NCI-H1417 treated with DMSO at 0.1 percent for 48 hours (cell line): Measurements from ENCODE around the gene LCN15.
A peak's percentile ranks its signal among the peaks of the same experiment; 100 is the strongest.
"Not testable (repeated sequence)": the region's sequence is repeated elsewhere in the genome, so short reads cannot be mapped to it uniquely, and the experiment has no call there.

ENCODE experiments used
- DNase-seq: peaks from one replicate; lab custom pipeline; 2025; lab: John Stamatoyannopoulos, UW

Gene LCN15

DNA sequence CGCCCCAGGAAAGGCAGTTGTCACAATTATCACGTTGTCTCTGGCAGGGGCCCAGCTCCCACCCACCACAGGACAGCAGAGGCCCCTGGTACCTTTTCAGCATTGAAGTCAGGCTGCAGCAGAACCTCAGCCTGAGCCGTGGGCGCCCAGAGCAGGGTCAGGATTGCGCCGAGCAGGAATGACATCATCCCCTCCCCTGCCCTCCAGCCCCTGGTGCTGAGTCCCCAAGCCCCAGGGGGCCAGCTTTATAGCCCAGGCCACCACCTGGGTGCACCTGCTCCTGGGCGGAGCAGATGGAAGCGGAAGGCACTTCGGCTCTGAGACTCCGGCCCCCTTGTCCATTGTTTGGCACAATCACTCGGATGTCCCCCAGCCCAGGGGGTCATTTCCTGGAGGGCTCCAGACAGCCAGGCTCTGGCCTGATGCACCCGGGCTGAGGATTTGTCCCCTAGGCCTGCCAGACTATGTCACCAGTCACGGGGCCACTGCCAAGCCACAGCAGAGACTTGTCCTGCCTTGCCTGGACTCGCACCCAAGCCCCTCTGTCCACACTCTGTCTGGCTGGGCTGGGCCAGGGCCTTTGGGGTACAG lies at the start of gene LCN15:
TSS of gene LCN15 (minus strand) at position 218 of the 591 bp plus-strand sequence. CDS start at position 188, 30 bp downstream.
- peak; percentile 68 for DNase-seq

DNA sequence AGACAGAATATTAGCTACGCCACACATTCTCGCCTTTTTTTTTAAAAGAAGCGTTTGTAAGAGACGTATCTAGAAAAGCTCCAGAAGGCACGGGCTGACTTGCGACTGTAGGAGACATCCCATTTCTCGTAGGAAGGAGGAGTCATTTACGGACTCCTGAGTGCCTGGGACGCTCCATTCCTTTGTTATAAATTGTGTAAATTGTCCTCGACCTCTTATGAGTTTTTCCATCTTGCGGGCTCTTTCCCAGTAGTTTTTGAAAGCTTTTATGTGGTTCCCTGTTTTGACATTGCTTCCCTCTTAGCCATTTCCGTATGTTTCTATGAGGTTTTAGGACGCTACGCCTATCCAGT lies 44.5 kb upstream of the LCN15 start:
- DNase-seq = no peak

- DNase-seq = no peak
Measured at GRCh38 chr9:136808075-136808805, 43.9 kb upstream of the LCN15 start.

- DNase-seq = no peak
Measured at GRCh38 chr9:136807281-136808074, 43.2 kb upstream of the LCN15 start, which contains the start of gene RABL6. RABL6 (plus strand) TSS chr9:136807948; CDS start chr9:136808197, 249 bp downstream.

- DNase-seq = no peak
Measured at GRCh38 chr9:136806631-136807201, 42.4 kb upstream of the LCN15 start.

- no peak for DNase-seq
Measured at GRCh38 chr9:136806067-136806466, 41.7 kb upstream of the LCN15 start.

DNA sequence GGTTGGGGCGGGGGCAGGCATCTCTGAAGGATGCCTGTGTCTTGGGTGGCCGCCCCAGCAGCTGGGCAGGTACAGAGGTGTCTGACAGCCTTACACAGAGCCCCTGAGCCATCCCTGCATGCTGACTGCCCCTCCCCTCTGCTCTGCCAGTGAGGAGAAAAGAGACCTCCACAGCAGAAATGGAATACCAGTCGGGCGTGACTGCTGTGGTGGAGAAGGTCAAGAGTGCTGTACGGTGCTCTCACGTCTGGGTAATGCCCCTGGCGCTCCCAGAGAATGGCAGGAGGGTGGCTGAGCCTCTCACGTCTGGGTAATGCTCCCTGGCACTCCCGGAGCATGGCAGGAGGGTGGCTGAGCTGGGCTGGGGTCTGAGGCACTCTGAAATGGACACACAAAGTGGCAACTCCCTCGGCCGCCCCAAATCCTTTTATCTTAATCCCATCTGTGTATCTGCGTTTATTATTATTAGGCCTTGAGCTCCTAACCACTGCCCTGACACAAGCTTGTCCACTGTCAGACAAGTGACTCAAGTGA lies 41.0 kb upstream of the LCN15 start:
- no peak for DNase-seq

DNA sequence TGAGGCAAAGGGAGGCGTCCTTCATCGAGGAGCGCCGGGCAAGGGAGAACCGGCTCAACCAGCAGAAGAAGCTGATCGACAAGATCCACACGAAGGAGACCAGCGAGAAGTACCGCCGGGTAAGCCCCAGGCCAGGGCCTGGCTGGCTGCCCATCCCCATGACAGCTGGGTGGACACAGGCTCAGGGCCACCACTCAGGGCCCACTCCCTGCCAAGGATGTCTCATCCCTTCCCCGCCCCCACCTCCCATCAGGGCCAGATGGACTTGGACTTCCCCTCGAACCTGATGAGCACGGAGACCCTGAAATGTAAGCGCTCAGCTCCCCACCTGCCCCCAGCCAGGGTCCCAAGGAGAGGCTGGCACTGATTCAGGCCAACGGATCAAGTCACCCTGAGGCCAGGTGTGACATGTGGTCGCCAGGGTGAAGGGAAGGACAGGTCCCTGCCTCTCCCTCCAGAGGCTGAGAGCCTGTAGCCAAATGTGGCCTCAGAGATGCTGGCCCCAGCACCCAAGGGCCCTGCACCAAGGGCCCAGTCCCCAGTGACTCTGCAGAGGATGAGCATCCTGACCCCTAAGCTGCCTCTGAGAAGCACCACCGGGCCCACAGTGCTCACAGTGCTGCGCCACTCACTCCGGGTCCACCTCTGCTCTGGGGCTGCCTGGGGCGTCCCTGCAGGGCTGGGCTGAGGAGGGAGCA lies 40.3 kb upstream of the LCN15 start:
- DNase-seq = no peak

DNA sequence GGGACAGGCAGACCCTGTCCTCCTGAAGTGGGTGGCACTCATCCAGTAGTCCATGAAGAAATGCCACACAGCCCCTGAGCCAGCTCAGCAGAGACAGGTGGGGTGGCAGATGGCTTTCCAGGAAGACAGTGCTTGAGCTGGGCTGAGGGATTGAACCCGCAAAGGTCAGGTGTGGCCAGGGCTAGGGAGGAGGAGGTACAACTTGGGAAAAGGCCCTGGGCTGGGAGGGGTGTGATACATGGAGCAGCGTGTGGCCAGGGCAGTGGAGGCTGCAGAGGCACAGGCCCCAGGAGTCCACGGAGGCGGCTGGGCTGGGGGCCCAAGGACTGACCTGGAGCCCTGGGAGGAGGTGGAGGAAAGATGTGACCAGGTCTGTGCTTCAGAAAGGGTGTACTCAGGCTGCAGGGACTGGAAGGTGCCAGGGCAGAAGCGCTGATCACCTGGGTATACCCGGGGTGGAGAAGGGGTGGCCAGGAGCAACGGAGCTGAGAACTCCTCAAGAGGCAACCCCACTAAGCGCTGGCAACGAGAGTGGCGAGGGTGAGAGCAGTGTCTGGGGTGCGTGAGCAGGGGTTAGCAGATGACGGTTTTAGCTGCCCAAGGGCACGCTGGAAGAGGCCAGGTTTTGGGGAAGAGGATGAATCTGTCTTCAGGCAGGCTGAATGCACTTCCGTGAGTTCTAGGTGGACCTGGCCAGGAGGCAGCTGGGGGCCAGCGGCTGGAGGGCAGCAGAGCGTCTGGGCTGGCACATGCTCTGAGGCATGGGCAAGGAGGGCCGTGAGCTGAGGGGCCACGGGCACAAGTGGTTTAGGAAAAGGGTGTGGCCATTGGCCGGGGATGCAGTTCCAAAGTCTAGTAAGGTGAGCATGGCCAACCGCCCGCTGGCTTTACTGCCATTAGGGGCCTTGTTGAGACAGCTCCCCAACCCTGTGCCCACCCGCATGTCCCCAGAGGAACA lies 39.5 kb upstream of the LCN15 start:
- DNase-seq = no peak

- DNase-seq = not testable (repeated sequence)
Measured at GRCh38 chr9:136803009-136803550, 38.8 kb upstream of the LCN15 start.

GRCh38 chr9:136802321-136802720 lies 38.0 kb upstream of the LCN15 start:
- DNase-seq = no peak

DNA sequence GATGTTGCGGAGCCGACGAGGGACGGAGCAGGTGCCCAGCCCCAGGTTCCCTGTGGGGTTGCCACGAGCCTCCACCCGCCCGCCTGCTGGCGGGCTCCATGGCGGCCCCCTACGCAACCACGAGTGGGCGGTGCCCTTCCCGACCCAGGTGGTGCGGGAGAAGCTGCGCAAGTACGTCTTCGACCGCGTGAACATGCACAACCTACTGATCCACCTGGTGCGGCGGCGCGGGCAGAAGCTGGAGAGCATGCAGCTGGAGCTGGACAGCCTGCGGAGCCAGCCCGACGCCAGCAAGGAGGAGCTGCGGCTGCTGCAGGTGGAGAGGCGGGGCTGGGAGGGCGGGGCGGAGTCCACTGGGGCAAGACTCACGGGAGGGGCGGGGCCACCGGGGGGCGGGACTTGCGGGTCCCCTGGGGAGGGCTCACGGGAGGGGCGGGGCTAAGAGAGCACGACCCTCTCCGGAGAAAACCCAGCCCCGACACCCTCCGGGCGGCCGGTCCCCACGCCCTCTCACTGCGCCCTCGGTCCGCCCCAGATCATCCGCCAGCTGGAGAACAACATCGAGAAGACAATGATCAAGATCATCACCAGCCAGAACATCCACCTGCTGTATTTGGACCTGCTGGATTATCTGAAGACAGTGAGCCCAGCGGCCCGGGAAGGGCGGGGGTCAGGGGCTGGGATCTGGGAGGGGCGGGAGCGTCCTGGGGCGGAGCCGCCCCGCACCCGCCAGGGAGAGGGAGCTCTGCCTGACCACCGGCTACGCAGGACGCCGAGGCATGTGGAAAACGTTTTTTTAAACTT lies 35.7 kb upstream of the LCN15 start:
- DNase-seq = peak; percentile 66

- DNase-seq = no peak
Measured at GRCh38 chr9:136799079-136799853, 34.9 kb upstream of the LCN15 start.

- no peak for DNase-seq
Measured at GRCh38 chr9:136798708-136799078, 34.4 kb upstream of the LCN15 start.

- not testable (repeated sequence) for DNase-seq
Measured at GRCh38 chr9:136796775-136797347, 32.5 kb upstream of the LCN15 start.

- DNase-seq = no peak
Measured at GRCh38 chr9:136796238-136796774, 32.0 kb upstream of the LCN15 start, which contains the start of gene CCDC183. CCDC183 (plus strand) TSS chr9:136796338; CDS start chr9:136796398, 60 bp downstream.

GRCh38 chr9:136795000-136795348 lies 30.7 kb upstream of the LCN15 start:
- DNase-seq = no peak
